Mucosa of descending colon (tissue), 3 donors: ENCODE measurements around the gene IRX3. TPM values are rescaled to one million over a fixed set of nuclear protein-coding genes. Genes with fewer than 3 reads are reported as not detected.

Experiments
- ATAC-seq: fragments of 200-7000 bp; cut with Tn5 transposase; one replicate; pipeline ENCODE4 v1.9.1; 2020; ENCODE audit warnings: mild to moderate bottlenecking, moderate library complexity
- DNase-seq, 3 donors: peaks; one replicate each; pipeline ENCODE4 v3.0.0-alpha.2; 2020
- H3K36me3 ChIP-seq: fragments of 200-600 bp; one replicate; pipeline ENCODE4 v1.8.0; 2021; ENCODE audit warnings: low read depth, mild to moderate bottlenecking
- H3K4me1 ChIP-seq: fragments of 200-600 bp; one replicate; pipeline ENCODE4 v1.8.0; 2021; ENCODE audit warnings: low read depth, mild to moderate bottlenecking
- H3K4me3 ChIP-seq: fragments of 200-600 bp; one replicate; pipeline ENCODE4 v1.8.0; 2021; ENCODE audit warnings: mild to moderate bottlenecking
- H3K9me3 ChIP-seq: fragments of 200-600 bp; one replicate; pipeline ENCODE4 v1.8.0; 2021; ENCODE audit warnings: mild to moderate bottlenecking
- CTCF ChIP-seq: fragments of 200-600 bp; IDR thresholded peaks from one replicate; pipeline ENCODE4 v1.8.0; 2022; ENCODE audit warnings: antibody characterized with exemption, mild to moderate bottlenecking
- intact Hi-C, 2 donors: fragments of 100-400 bp; cut with DNase I in 1 of 2; cut with micrococcal nuclease in 1 of 2; formaldehyde crosslinking; loops; one replicate each; pipeline versions ENCODE4 v1.11.0 to v1.11.1; 2022; cut with DNase I, micrococcal nuclease
- total RNA-seq, 3 donors: library from RNA; stranded (reverse); fragmentation: NEBNext Ultra II Directional in 2 of 3; extraction: Animal tissue kit (Norgen Biotek cat#: 25700) in 2 of 3; gene quantifications; one replicate each; pipeline versions ENCODE4 v1.2.1 to v1.2.4, GENCODE V29; 2021 to 2023
- donor health status: DM: no; HTN: no; CAD: no; lungs with moderate emphysema.
- donor health status: DM: no; HTN: no; CAD: no.
- donor health status: DM: no; HTN: yes; CAD: no.

IRX3 gene
- total RNA-seq, 3 donors from 2014 or later = 0.44 TPM; not detected in 2

GRCh38 chr16:54305080-54305479 is 18.5 kb upstream of the IRX3 start:
- intact Hi-C loops = no loop called here
- DNase-seq = no peak
- no peak for TF ChIP-seq CTCF
- no peaks in the 10 kb centered on the region for H3K9me3 ChIP-seq
- no peak for ATAC-seq
- H3K4me1 ChIP-seq = no peaks in the 10 kb centered on the region
- H3K36me3 ChIP-seq = no peaks in the 10 kb centered on the region
- no peak overlapping the region for H3K4me3 ChIP-seq

DNA sequence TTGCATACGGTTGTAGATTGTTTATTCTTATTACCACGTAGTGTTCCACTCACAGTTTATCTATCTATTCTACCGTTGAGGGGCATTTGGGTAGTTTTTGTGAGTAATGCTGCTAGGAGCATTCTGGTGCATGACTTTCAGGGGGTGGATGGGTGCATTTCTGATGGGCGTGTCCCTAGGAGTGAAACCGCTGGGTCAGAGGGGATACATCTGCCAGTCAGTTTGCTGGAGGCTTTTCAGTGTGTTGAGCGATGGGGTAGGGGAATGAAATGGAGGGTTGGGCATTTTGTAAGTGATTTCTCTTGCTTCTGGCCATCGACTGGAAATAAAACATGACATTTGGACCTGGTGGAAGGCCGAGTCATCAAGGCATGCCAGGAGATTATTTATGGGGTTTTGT is 17.0 kb upstream of the IRX3 start:
- no peak for TF ChIP-seq CTCF
- ATAC-seq = no peak
- intact Hi-C loops = no loop called here

GRCh38 chr16:54297154-54297553 is 10.6 kb upstream of the IRX3 start:
- intact Hi-C loops = no loop called here
- DNase-seq (no peak), ATAC-seq (no peak)
- no peaks in the 10 kb centered on the region for H3K4me1 ChIP-seq
- no peak for TF ChIP-seq CTCF
- no peak overlapping the region for H3K4me3 ChIP-seq
- no peaks in the 10 kb centered on the region for H3K36me3 ChIP-seq
- H3K9me3 ChIP-seq = no peaks in the 10 kb centered on the region

More for the DNA sequence above, 17.0 kb upstream of the IRX3 start:
- Histone ChIP-seq H3K4me3 (no peak overlapping the region), H3K9me3 (no peaks in the 10 kb centered on the region), H3K36me3 (no peaks in the 10 kb centered on the region), H3K4me1 (no peaks in the 10 kb centered on the region)
- DNase-seq = no peak

DNA sequence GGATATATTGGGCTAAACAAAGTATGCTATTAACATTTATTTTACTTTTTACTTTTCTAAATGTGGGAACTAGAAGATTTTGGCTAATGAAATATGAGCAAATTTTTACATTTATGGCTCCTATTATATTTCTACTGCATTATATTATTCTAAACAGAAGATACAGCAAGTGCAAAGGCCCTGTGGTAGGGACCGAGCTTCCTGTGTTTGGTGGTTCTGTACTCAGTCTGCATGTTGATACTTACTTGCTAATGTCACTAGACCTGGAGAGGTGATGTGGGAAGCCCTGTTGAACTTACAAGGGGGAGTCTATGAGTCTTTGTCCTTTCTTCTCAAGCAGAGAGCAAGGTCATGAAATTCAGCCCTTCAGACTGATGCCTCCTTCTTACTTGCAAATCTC is 10.0 kb upstream of the IRX3 start:
- no peak for ATAC-seq
- Histone ChIP-seq H3K9me3 (no peaks in the 10 kb centered on the region), H3K36me3 (no peaks in the 10 kb centered on the region), H3K4me3 (no peak overlapping the region), H3K4me1 (no peaks in the 10 kb centered on the region)
- no peak for DNase-seq
- TF ChIP-seq CTCF = no peak
- intact Hi-C loops = no loop called here

DNA sequence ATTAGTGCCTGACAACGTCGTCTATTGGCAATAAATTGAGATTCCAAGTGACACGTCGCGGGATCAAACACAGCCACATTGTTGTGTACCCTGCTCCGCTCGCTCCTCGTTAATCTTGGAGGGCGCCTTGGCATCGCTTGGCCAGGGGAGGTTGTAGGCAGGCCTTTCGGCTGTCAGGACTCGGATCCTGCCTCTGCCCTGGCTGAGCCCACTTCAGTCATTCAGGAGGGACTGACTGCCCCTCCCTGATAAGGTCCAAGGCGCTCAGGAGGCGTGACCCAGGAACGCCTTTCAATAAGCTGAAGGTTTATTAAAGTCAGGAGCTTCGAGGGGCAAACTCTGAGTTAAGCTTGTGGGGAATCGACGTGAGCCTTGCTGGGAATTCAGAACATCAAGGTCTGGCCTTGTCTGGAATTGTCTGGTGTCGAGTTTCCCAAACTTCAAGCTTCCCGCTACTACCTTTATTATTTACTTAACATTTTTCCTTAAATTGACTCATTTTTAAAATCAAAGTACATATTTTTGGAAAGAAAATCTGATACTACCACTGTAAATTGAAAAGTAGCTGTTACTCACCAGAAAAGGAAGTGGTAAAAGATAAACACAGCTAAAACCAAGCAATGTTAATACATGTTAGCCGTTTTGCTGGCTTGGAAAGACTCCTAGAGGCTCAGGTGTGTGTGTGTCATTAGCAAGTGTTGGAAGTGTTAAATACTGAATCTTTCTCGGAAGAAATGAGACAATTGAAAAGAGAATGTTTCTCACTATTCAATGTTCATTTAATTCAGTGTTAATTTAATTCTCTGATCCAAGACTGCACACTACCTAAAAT is 5.3 kb upstream of the IRX3 start:
- ATAC-seq (no peak), DNase-seq (no peak)
- Histone ChIP-seq H3K4me3 (no peak overlapping the region), H3K36me3 (no peaks in the 10 kb centered on the region), H3K4me1 (peaks cover 10% of the 10 kb centered on the region), H3K9me3 (no peaks in the 10 kb centered on the region)
- no peak for TF ChIP-seq CTCF
- intact Hi-C loops = no loop called here
